OCI-LY3 (cell line): Measurements from ENCODE around the gene ARL14EP.

Experiments used
- H2AFZ ChIP-seq: fragments of 200-600, 300-600 bp; shearing (Covaris generic); 2 replicates; pipeline ENCODE4 v1.6.0; 2014; ENCODE audit warnings: antibody characterized with exemption, low read depth, low read length
- H3K27ac ChIP-seq: fragments of 200-600, 300-600 bp; sonication (generic); 2 replicates; pipeline ENCODE4 v1.5.1; 2014; ENCODE audit warnings: mild to moderate bottlenecking, low read length, moderate library complexity, mixed read lengths
- H3K27me3 ChIP-seq: fragments of 200-600, 300-600 bp; sonication (generic); 2 replicates; pipeline ENCODE4 v1.6.1; 2014; ENCODE audit warnings: low read depth, low read length, mixed read lengths
- H3K36me3 ChIP-seq: fragments of 200-600, 300-600 bp; sonication (generic); replicated peaks from 2 replicates; pipeline ENCODE3; 2014; ENCODE audit warnings: low read depth, low read length, mixed read lengths
- H3K4me1 ChIP-seq: fragments of 300-600, 200-600 bp; sonication (generic); 2 replicates; pipeline ENCODE4 v1.6.1; 2014; ENCODE audit warnings: low read length, mixed read lengths
- H3K4me2 ChIP-seq: fragments of 200-600, 300-600 bp; sonication (generic); 2 replicates; pipeline ENCODE4 v1.6.1; 2014; ENCODE audit warnings: low read length, mixed read lengths
- H3K4me3 ChIP-seq: fragments of 300-600, 200-600 bp; sonication (generic); 2 replicates; pipeline ENCODE4 v1.5.1; 2014; ENCODE audit warnings: antibody characterized with exemption, mild to moderate bottlenecking, low read length, moderate library complexity
- H3K79me2 ChIP-seq: fragments of 300-600, 200-600 bp; shearing (Covaris generic); 2 replicates; pipeline ENCODE4 v1.6.1; 2014; ENCODE audit warnings: mild to moderate bottlenecking, low read length, mixed read lengths
- H3K9ac ChIP-seq: fragments of 300-600, 200-600 bp; shearing (Covaris generic); 2 replicates; pipeline ENCODE4 v1.6.0; 2014; ENCODE audit warnings: mild to moderate bottlenecking, low read length, moderate library complexity
- H3K9me3 ChIP-seq: fragments of 200-600, 300-600 bp; shearing (Covaris generic); 2 replicates; pipeline ENCODE4 v1.6.1; 2014; ENCODE audit warnings: low read length, mixed read lengths; ENCODE audit not compliant: insufficient read depth
- H4K20me1 ChIP-seq: fragments of 200-600, 300-600 bp; sonication (generic); 2 replicates; pipeline ENCODE4 v1.6.1; 2016; ENCODE audit warnings: low read length, mixed read lengths; ENCODE audit not compliant: insufficient read depth
- EZH2phosphoT487 ChIP-seq: fragments of 200-600 bp; shearing (Covaris generic); IDR thresholded peaks from 2 replicates; pipeline ENCODE4 v1.6.1; 2018; ENCODE audit warnings: antibody characterized with exemption, mixed run types, low read depth
- TF ChIP-seq, protein P1 (sequence below): fragments of 200-600, 300-600 bp; sonication (generic); IDR thresholded peaks from 2 replicates; pipeline ENCODE4 v1.5.1; 2014; ENCODE audit warnings: antibody characterized with exemption, low read length, low read depth

The ARL14EP gene

DNA sequence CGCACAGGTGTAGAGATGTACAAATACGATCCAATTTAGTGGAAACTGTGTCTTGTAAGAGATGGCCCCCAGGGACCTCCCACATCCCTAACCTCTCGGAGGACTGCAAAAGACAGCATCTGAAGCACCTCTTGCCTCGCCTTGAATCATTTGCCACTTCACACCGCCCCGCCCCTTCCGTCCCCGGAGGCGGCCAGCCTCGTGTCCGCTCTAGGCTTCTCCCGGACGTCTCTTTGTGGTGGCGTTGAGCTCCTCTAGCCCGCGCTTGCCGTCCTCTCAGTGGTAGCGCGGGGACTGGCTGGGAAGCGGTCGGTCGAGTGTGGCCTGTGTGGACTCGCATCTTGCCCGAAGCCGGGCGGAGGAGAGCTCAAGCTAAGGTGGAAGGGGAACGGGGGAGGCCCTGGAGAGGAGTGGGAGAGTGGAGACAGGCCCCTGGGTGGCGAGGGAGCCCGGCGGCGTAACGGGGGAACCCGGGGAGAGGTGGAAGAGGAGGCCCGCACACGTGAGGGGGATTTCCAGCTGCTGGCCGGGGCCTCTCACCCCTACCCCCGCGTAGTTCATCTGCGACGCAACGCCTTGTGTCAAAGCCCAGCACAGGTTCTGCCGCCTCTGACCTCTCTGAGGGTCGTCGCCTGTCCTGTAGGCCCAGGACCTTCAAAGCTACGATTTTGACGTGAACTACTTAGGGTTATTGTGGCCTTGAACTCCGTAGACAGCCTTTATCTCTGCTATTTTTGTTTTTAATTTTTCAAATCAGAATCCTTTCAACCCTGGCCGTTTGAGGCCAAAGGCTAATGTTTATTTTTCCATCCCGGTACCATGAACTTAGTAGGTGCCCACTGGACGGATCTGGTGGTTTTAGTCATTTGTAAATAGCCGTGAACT lies at the start of gene ARL14EP:
Gene ARL14EP (plus strand): TSS at position 279 of the 885 bp plus-strand sequence. CDS start 7,845 bp downstream, outside the sequence.
- peaks cover 15% of the 10 kb centered on the region for H4K20me1 ChIP-seq
- H3K27ac ChIP-seq = peak within 1 kb of the TSS; percentile 74
- H3K27me3 ChIP-seq = no peaks in the 10 kb centered on the region
- peaks cover 55% of the 10 kb centered on the region for H3K79me2 ChIP-seq
- H3K36me3 ChIP-seq = peaks cover 6% of the 10 kb centered on the region
- H3K9me3 ChIP-seq = no peaks in the 10 kb centered on the region
- peak within 1 kb of the TSS; percentile 94 for H3K4me3 ChIP-seq
- TF ChIP-seq, protein P1, sequence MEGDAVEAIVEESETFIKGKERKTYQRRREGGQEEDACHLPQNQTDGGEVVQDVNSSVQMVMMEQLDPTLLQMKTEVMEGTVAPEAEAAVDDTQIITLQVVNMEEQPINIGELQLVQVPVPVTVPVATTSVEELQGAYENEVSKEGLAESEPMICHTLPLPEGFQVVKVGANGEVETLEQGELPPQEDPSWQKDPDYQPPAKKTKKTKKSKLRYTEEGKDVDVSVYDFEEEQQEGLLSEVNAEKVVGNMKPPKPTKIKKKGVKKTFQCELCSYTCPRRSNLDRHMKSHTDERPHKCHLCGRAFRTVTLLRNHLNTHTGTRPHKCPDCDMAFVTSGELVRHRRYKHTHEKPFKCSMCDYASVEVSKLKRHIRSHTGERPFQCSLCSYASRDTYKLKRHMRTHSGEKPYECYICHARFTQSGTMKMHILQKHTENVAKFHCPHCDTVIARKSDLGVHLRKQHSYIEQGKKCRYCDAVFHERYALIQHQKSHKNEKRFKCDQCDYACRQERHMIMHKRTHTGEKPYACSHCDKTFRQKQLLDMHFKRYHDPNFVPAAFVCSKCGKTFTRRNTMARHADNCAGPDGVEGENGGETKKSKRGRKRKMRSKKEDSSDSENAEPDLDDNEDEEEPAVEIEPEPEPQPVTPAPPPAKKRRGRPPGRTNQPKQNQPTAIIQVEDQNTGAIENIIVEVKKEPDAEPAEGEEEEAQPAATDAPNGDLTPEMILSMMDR = no peak
- TF ChIP-seq EZH2phosphoT487 = no peak
- H2AFZ ChIP-seq = peak within 1 kb of the TSS; percentile 94
- H3K4me1 ChIP-seq = peaks cover 28% of the 10 kb centered on the region
- H3K4me2 ChIP-seq = peak within 1 kb of the TSS; percentile 81
- H3K9ac ChIP-seq = peak within 1 kb of the TSS; percentile 96

GRCh38 chr11:30277176-30277575 lies 45.7 kb upstream of the ARL14EP start:
- H3K9ac ChIP-seq = no peak overlapping the region
- no peaks in the 10 kb centered on the region for H4K20me1 ChIP-seq
- no peak overlapping the region for H3K4me2 ChIP-seq
- no peaks in the 10 kb centered on the region for H3K36me3 ChIP-seq
- TF ChIP-seq, protein P1 = no peak
- TF ChIP-seq EZH2phosphoT487 = no peak
- no peaks in the 10 kb centered on the region for H3K79me2 ChIP-seq
- H3K4me3 ChIP-seq = no peak overlapping the region
- no peaks in the 10 kb centered on the region for H3K27me3 ChIP-seq
- H3K27ac ChIP-seq = no peak overlapping the region
- H3K4me1 ChIP-seq = no peaks in the 10 kb centered on the region
- no peaks in the 10 kb centered on the region for H3K9me3 ChIP-seq
- no peak overlapping the region for H2AFZ ChIP-seq

GRCh38 chr11:30279796-30280195 lies 43.1 kb upstream of the ARL14EP start:
- Histone ChIP-seq H3K9ac (no peak overlapping the region), H3K4me2 (no peak overlapping the region), H4K20me1 (no peaks in the 10 kb centered on the region), H3K36me3 (no peaks in the 10 kb centered on the region), H2AFZ (no peak overlapping the region), H3K27ac (no peak overlapping the region), H3K4me3 (no peak overlapping the region), H3K27me3 (no peaks in the 10 kb centered on the region), H3K9me3 (no peaks in the 10 kb centered on the region), H3K4me1 (no peaks in the 10 kb centered on the region), H3K79me2 (no peaks in the 10 kb centered on the region)
- TF ChIP-seq, protein P1 = no peak
- TF ChIP-seq EZH2phosphoT487 = no peak

- no peaks in the 10 kb centered on the region for H4K20me1 ChIP-seq
- no peak overlapping the region for H3K4me3 ChIP-seq
- H3K27me3 ChIP-seq = no peaks in the 10 kb centered on the region
- no peak overlapping the region for H3K9ac ChIP-seq
- no peak overlapping the region for H3K4me2 ChIP-seq
- H3K36me3 ChIP-seq = no peaks in the 10 kb centered on the region
- H2AFZ ChIP-seq = no peak overlapping the region
- no peaks in the 10 kb centered on the region for H3K9me3 ChIP-seq
- TF ChIP-seq, protein P1 = no peak
- no peak for TF ChIP-seq EZH2phosphoT487
- H3K79me2 ChIP-seq = no peaks in the 10 kb centered on the region
- no peak overlapping the region for H3K27ac ChIP-seq
- H3K4me1 ChIP-seq = no peaks in the 10 kb centered on the region
These were observed 41.2 kb upstream of the ARL14EP start for GRCh38 chr11:30281476-30282288.
